WTC11 (cell line): ENCODE results near the gene ZCCHC24. TPM values are rescaled to one million over a fixed set of nuclear protein-coding genes. Genes with fewer than 3 reads are reported as not detected.
A peak's percentile ranks its signal among the peaks of the same experiment; 100 is the strongest.

Experiments
- ATAC-seq: fragments of 200-7000 bp; cut with Tn5 transposase; 2 replicates; pipeline ENCODE4 v1.10.0; 2021; ENCODE audit warnings: mild to moderate bottlenecking, moderate library complexity
- CTCF ChIA-PET: fragments of 300-600 bp; sonication (Branson Sonifier 250); formaldehyde crosslinking; loops from one replicate; lab custom pipeline; 2021; ENCODE audit warnings: antibody characterized with exemption; lab: Charles Lee
- POLR2A ChIA-PET: fragments of 350-600 bp; sonication (Branson Sonifier 250); formaldehyde crosslinking; loops from one replicate; lab custom pipeline; 2021; ENCODE audit warnings: antibody characterized with exemption; lab: Charles Lee
- DNase-seq: peaks from one replicate; pipeline ENCODE4 v3.0.0; 2021; ENCODE audit warnings: low spot score
- H3K27ac Mint-ChIP-seq: 2 replicates; pipeline ENCODE4 v1.8.0; 2021; ENCODE audit warnings: mixed read lengths
- H3K27me3 Mint-ChIP-seq: 2 replicates; pipeline ENCODE4 v1.8.0; 2021; ENCODE audit warnings: low read depth, mild to moderate bottlenecking, moderate library complexity, mixed read lengths
- H3K36me3 Mint-ChIP-seq: 2 replicates; pipeline ENCODE4 v1.8.0; 2021; ENCODE audit warnings: mixed read lengths
- H3K4me1 Mint-ChIP-seq: 2 replicates; pipeline ENCODE4 v1.8.0; 2022; ENCODE audit warnings: mixed read lengths
- H3K4me3 Mint-ChIP-seq: 2 replicates; pipeline ENCODE4 v1.8.0; 2021; ENCODE audit warnings: mild to moderate bottlenecking, moderate library complexity, mixed read lengths
- H3K9me3 Mint-ChIP-seq: 2 replicates; pipeline ENCODE4 v1.8.0; 2021; ENCODE audit warnings: mixed read lengths
- ESRRA ChIP-seq: sonication (generic); formaldehyde crosslinking; IDR thresholded peaks from 2 replicates; pipeline ENCODE4 v1.8.1; 2022; ENCODE audit warnings: mild to moderate bottlenecking, missing genetic modification reagents, borderline replicate concordance
- GABPB1 ChIP-seq: sonication (generic); formaldehyde crosslinking; IDR thresholded peaks from 2 replicates; pipeline ENCODE4 v1.8.1; 2023; ENCODE audit warnings: mild to moderate bottlenecking, missing genetic modification reagents
- JUN ChIP-seq: sonication (generic); formaldehyde crosslinking; IDR thresholded peaks from 2 replicates; pipeline ENCODE4 v1.8.0; 2023; ENCODE audit warnings: mild to moderate bottlenecking, missing genetic modification reagents
- MXD4 ChIP-seq: fragments of 250-450 bp; sonication (Bioruptor Pico); IDR thresholded peaks from 2 replicates; pipeline ENCODE4 v1.8.0; 2021; ENCODE audit warnings: mild to moderate bottlenecking, moderate library complexity, borderline replicate concordance
- MYBL2 ChIP-seq: sonication (generic); formaldehyde crosslinking; IDR thresholded peaks from 2 replicates; pipeline ENCODE4 v1.8.1; 2023; ENCODE audit warnings: mild to moderate bottlenecking, moderate library complexity, missing genetic modification reagents
- NR3C1 ChIP-seq: sonication (generic); formaldehyde crosslinking; conservative IDR thresholded peaks from 2 replicates; pipeline ENCODE4 v1.8.1; 2023; ENCODE audit warnings: low read depth, mild to moderate bottlenecking, missing genetic modification reagents
- RELA ChIP-seq: sonication (generic); formaldehyde crosslinking; IDR thresholded peaks from 2 replicates; pipeline ENCODE4 v1.8.1; 2022; ENCODE audit warnings: missing genetic modification reagents, mild to moderate bottlenecking, borderline replicate concordance
- ZNF138 ChIP-seq: sonication (generic); formaldehyde crosslinking; conservative IDR thresholded peaks from 2 replicates; pipeline ENCODE4 v1.8.1; 2022; ENCODE audit warnings: mild to moderate bottlenecking, moderate library complexity, missing genetic modification reagents
- ZNF219 ChIP-seq: sonication (generic); formaldehyde crosslinking; IDR thresholded peaks from 2 replicates; pipeline ENCODE4 v1.8.0; 2023; ENCODE audit warnings: missing genetic modification reagents, mild to moderate bottlenecking, borderline replicate concordance
- ZNF396 ChIP-seq: fragments of 250-450 bp; sonication (Bioruptor Pico); IDR thresholded peaks from 2 replicates; pipeline ENCODE4 v1.8.0; 2021; ENCODE audit warnings: mild to moderate bottlenecking, moderate library complexity, borderline replicate concordance
- total RNA-seq: library from RNA; stranded (reverse); gene quantifications from 3 replicates; pipeline ENCODE4 v1.2.3, GENCODE V29; 2021
- TF ChIP-seq, protein P1 (sequence below): fragments of 250-450 bp; sonication (Bioruptor Pico); IDR thresholded peaks from 2 replicates; pipeline ENCODE4 v1.9.0; 2021; ENCODE audit warnings: mild to moderate bottlenecking
- TF ChIP-seq, protein P2 (sequence below): sonication (generic); formaldehyde crosslinking; IDR thresholded peaks from 2 replicates; pipeline ENCODE4 v1.8.0; 2023; ENCODE audit warnings: missing genetic modification reagents
- TF ChIP-seq, protein P3 (sequence below): sonication (generic); formaldehyde crosslinking; IDR thresholded peaks from 2 replicates; pipeline ENCODE4 v1.8.1; 2023; ENCODE audit warnings: mild to moderate bottlenecking, missing genetic modification reagents
- TF ChIP-seq, protein P4 (sequence below): sonication (generic); formaldehyde crosslinking; IDR thresholded peaks from 2 replicates; pipeline ENCODE4 v1.8.1; 2023; ENCODE audit warnings: mild to moderate bottlenecking, missing genetic modification reagents
- TF ChIP-seq, protein P5 (sequence below): sonication (generic); formaldehyde crosslinking; IDR thresholded peaks from 2 replicates; pipeline ENCODE4 v1.8.1; 2022; ENCODE audit warnings: low read depth, missing genetic modification reagents, borderline replicate concordance

ZCCHC24 gene
- total RNA-seq, 1 experiment from 2014 or later = 7.7 TPM

DNA sequence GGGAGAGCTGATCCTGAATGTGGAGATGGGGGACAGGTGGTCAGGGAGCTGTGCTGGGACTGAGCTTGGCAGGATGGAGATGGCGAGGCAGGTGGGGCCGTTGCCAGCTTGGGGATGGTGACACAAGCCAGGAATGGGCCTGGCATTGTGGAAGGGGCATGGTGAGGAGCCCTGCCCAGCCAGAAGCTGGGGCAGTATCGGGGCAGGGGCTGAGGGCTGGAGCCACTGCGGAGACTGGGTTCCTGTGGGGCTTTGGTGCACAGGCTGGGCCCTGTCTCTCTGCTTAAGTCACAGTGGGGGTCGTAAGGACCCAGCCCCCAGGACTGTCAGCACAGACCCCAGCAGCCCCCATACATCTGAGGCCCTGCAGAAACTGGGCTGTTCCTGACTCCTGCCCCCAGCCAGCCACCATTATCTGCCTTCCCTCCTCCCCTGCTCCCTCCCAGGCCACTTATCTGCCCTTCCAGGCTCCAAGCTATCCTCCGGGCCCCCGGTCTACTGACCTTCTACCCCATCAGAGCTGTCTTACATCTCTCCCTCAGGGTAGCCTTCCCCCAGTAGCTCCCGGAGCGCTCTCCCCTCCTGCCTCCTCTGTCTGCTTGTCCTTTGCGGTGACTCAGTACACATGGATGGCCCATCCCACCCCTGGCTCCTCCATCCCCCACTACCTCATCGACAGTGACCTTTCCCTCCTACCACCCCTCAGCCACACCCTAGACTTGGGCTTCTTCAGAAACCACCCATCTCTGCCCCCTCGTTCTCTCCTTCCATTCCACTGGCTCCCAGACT lies 54.0 kb downstream of the ZCCHC24 start:
- POLR2A ChIA-PET = no interaction called here
- Mint-ChIP-seq H3K4me1 (no peaks in the 10 kb centered on the region), H3K27ac (no peak overlapping the region), H3K27me3 (no peaks in the 10 kb centered on the region; the same call in 1 of the 2 replicates), H3K4me3 (no peak overlapping the region), H3K9me3 (no peaks in the 10 kb centered on the region)
- peak; percentile 4 for DNase-seq
- CTCF ChIA-PET = interaction anchor here (0.8 to 2.1 kb wide), 11 partner anchors 8 to 96 kb away, joined by 3 to 9 read pairs (median 5); partner anchors contain the start of genes PPIF and ZCCHC24
- ATAC-seq = no peak
- TF ChIP-seq, protein P1, sequence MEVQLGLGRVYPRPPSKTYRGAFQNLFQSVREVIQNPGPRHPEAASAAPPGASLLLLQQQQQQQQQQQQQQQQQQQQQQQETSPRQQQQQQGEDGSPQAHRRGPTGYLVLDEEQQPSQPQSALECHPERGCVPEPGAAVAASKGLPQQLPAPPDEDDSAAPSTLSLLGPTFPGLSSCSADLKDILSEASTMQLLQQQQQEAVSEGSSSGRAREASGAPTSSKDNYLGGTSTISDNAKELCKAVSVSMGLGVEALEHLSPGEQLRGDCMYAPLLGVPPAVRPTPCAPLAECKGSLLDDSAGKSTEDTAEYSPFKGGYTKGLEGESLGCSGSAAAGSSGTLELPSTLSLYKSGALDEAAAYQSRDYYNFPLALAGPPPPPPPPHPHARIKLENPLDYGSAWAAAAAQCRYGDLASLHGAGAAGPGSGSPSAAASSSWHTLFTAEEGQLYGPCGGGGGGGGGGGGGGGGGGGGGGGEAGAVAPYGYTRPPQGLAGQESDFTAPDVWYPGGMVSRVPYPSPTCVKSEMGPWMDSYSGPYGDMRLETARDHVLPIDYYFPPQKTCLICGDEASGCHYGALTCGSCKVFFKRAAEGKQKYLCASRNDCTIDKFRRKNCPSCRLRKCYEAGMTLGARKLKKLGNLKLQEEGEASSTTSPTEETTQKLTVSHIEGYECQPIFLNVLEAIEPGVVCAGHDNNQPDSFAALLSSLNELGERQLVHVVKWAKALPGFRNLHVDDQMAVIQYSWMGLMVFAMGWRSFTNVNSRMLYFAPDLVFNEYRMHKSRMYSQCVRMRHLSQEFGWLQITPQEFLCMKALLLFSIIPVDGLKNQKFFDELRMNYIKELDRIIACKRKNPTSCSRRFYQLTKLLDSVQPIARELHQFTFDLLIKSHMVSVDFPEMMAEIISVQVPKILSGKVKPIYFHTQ (CRISPR knock-in tag) = no peak
- TF ChIP-seq JUN (CRISPR knock-in tag) (no peak), RELA (no peak), ZNF396 (CRISPR knock-in tag) (no peak), NR3C1 (CRISPR knock-in tag) (no peak), ZNF219 (CRISPR knock-in tag) (no peak), MYBL2 (CRISPR knock-in tag) (no peak)
- TF ChIP-seq, protein P2, sequence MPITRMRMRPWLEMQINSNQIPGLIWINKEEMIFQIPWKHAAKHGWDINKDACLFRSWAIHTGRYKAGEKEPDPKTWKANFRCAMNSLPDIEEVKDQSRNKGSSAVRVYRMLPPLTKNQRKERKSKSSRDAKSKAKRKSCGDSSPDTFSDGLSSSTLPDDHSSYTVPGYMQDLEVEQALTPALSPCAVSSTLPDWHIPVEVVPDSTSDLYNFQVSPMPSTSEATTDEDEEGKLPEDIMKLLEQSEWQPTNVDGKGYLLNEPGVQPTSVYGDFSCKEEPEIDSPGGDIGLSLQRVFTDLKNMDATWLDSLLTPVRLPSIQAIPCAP (CRISPR knock-in tag) = no peak
- TF ChIP-seq, protein P3, sequence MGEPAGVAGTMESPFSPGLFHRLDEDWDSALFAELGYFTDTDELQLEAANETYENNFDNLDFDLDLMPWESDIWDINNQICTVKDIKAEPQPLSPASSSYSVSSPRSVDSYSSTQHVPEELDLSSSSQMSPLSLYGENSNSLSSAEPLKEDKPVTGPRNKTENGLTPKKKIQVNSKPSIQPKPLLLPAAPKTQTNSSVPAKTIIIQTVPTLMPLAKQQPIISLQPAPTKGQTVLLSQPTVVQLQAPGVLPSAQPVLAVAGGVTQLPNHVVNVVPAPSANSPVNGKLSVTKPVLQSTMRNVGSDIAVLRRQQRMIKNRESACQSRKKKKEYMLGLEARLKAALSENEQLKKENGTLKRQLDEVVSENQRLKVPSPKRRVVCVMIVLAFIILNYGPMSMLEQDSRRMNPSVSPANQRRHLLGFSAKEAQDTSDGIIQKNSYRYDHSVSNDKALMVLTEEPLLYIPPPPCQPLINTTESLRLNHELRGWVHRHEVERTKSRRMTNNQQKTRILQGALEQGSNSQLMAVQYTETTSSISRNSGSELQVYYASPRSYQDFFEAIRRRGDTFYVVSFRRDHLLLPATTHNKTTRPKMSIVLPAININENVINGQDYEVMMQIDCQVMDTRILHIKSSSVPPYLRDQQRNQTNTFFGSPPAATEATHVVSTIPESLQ (CRISPR knock-in tag) = no peak
- TF ChIP-seq, all 79 proteins: peak for 0
- no peaks in the 10 kb centered on the region for H3K36me3 Mint-ChIP-seq

DNA sequence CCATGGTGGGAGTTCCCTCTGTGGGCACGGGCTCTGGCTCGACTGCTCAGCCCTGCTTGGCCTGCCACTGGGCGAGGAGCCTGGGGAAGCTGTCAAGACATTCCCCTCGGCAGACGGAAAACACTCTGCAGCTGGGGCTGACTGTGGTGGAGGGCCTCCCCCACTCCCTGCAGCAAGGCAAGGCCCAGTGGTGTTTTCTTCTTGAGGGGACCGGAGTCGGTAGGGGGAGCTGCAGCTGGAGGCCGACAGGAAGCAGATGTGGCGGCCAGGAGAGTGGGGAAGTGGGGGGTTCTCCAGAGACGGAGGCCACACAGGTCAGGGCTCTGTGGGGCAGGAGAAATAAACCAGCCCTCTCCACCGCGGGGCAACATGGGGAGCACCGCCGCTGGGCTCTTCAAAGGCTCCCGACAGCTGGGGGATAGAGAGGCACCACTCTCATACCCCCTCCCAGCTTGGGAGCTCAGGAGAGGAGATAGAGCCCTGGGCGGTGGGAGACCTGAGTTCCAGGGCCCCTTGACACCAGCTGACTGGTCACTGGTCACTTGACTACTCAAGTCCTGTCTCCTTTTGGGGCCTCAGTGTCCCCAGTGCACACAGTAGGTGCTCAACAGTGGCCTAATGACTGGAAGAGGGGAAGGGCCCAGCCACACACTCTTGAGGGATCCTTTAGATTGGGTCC lies 54.7 kb downstream of the ZCCHC24 start:
- DNase-seq = peak; percentile 10
- Mint-ChIP-seq H3K27me3 (no peaks in the 10 kb centered on the region; the same call in 1 of the 2 replicates), H3K9me3 (no peaks in the 10 kb centered on the region), H3K4me1 (no peaks in the 10 kb centered on the region), H3K4me3 (no peak overlapping the region), H3K36me3 (no peaks in the 10 kb centered on the region), H3K27ac (no peak overlapping the region)
- peak; percentile 18; the same call in 1 of the 2 replicates for ATAC-seq
- ChIA-PET POLR2A (no interaction called here), CTCF (interaction anchor here (0.8 to 2.1 kb wide), 11 partner anchors 8 to 97 kb away, joined by 3 to 9 read pairs (median 5); partner anchors contain the start of genes PPIF and ZCCHC24)
- TF ChIP-seq ZNF138 (CRISPR knock-in tag) (no peak), ESRRA (no peak), NR3C1 (CRISPR knock-in tag) (no peak), GABPB1 (CRISPR knock-in tag) (no peak), MXD4 (CRISPR knock-in tag) (no peak)
- TF ChIP-seq, protein P4, sequence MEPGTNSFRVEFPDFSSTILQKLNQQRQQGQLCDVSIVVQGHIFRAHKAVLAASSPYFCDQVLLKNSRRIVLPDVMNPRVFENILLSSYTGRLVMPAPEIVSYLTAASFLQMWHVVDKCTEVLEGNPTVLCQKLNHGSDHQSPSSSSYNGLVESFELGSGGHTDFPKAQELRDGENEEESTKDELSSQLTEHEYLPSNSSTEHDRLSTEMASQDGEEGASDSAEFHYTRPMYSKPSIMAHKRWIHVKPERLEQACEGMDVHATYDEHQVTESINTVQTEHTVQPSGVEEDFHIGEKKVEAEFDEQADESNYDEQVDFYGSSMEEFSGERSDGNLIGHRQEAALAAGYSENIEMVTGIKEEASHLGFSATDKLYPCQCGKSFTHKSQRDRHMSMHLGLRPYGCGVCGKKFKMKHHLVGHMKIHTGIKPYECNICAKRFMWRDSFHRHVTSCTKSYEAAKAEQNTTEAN (CRISPR knock-in tag) = no peak
- TF ChIP-seq, protein P5, sequence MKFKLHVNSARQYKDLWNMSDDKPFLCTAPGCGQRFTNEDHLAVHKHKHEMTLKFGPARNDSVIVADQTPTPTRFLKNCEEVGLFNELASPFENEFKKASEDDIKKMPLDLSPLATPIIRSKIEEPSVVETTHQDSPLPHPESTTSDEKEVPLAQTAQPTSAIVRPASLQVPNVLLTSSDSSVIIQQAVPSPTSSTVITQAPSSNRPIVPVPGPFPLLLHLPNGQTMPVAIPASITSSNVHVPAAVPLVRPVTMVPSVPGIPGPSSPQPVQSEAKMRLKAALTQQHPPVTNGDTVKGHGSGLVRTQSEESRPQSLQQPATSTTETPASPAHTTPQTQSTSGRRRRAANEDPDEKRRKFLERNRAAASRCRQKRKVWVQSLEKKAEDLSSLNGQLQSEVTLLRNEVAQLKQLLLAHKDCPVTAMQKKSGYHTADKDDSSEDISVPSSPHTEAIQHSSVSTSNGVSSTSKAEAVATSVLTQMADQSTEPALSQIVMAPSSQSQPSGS (CRISPR knock-in tag) = no peak
